K562 (cell line): ENCODE data around the gene SPINK7. TPM values are rescaled to one million over a fixed set of nuclear protein-coding genes. Genes with fewer than 3 reads are reported as not detected.

Experiments
- ATAC-seq: fragments of 200-7000 bp; cut with Tn5 transposase; 3 replicates; pipeline ENCODE4 v1.9.1; 2020; ENCODE audit warnings: moderate library complexity
- BruUV-seq: library from RNA; stranded (reverse); fragments of 400-500 nt; replicated peaks from 2 replicates; lab custom pipeline; 2021; lab: Mats Ljungman, UMichigan
- CTCF ChIA-PET: fragments of 300-600 bp; formaldehyde crosslinking; extraction: SDS; loops from one replicate; lab custom pipeline; 2021; ENCODE audit warnings: low intra/inter-chr PET ratio; lab: Yijun Ruan, JAX
- POLR2A ChIA-PET: fragments of 300-600, 350-650 bp; sonication (Branson Sonifier 250); formaldehyde crosslinking; extraction: SDS; loops from one replicate; lab custom pipeline; 2021; ENCODE audit warnings: antibody characterized with exemption, inconsistent platforms; lab: Yijun Ruan, JAX
- DNase-seq, 4 experiments: peaks; one replicate each; pipeline versions ENCODE4 v3.0.0 to v3.0.0-alpha.2; 2011 to 2018; ENCODE audit warnings: low spot score in 3 of 4, mixed read lengths in 3 of 4; ENCODE audit errors: extremely low read depth in 1 of 4
- FAIRE-seq: peaks from 2 replicates; lab custom pipeline; 2011; peaks lifted over from hg19 to GRCh38; lab: Jason Lieb, UNC
- H2AFZ ChIP-seq: 2 replicates; pipeline ENCODE4 v1.6.0; 2011; ENCODE audit warnings: low read depth, low read length, control low read depth, inconsistent platforms
- H3K27ac ChIP-seq: fragments of 200-600 bp; 3 replicates; pipeline ENCODE4 v1.8.0; 2011; ENCODE audit warnings: low read depth, mild to moderate bottlenecking, control low read depth, inconsistent platforms, low read length, moderate library complexity, mixed read lengths; ENCODE audit errors: extremely low read depth
- H3K27me3 ChIP-seq, 2 experiments: fragments of 300-600 bp in 1 of 2; 2 replicates in 1 of 2; 3 replicates in 1 of 2; pipeline versions ENCODE4 v1.6.0 to v1.8.0; 2011; ENCODE audit warnings: inconsistent platforms in 2 of 2, low read length in 2 of 2, mild to moderate bottlenecking in 1 of 2, mixed read lengths in 1 of 2, moderate library complexity in 1 of 2; ENCODE audit not compliant: control insufficient read depth in 2 of 2, insufficient read depth in 2 of 2
- H3K36me3 ChIP-seq: fragments of 300-600 bp; 3 replicates; pipeline ENCODE4 v1.8.0; 2011; ENCODE audit warnings: mild to moderate bottlenecking, low read length, inconsistent platforms; ENCODE audit not compliant: control insufficient read depth, insufficient read depth
- H3K4me1 ChIP-seq, 2 experiments: fragments of 200-600 bp in 1 of 2; replicated peaks in 1 of 2; 2 replicates in 1 of 2; 3 replicates in 1 of 2; pipeline versions ENCODE4 v1.5.1 to v1.8.0; 2011; ENCODE audit warnings: inconsistent platforms in 2 of 2, low read length in 2 of 2, mild to moderate bottlenecking in 1 of 2, mixed read lengths in 1 of 2, moderate library complexity in 1 of 2; ENCODE audit not compliant: control insufficient read depth in 2 of 2, insufficient read depth in 2 of 2
- H3K4me2 ChIP-seq: 2 replicates; pipeline ENCODE4 v1.6.1; 2011; ENCODE audit warnings: low read length, control low read depth, inconsistent platforms, mixed read lengths; ENCODE audit not compliant: insufficient read depth
- H3K4me3 ChIP-seq: fragments of 200-600 bp; sonication (generic), shearing (Covaris generic); 2 replicates; pipeline ENCODE4 v1.5.1; 2016; ENCODE audit warnings: control low read depth, inconsistent platforms
- H3K79me2 ChIP-seq: fragments of 200-600 bp; 3 replicates; pipeline ENCODE4 v1.8.0; 2011; ENCODE audit warnings: low read length, inconsistent platforms; ENCODE audit not compliant: control insufficient read depth, insufficient read depth
- H3K9ac ChIP-seq, 2 experiments: 2 replicates each; pipeline versions ENCODE4 v1.6.0 to v1.6.1; 2011; ENCODE audit warnings: low read depth in 2 of 2, low read length in 2 of 2, control low read depth in 1 of 2, inconsistent platforms in 1 of 2, mild to moderate bottlenecking in 1 of 2, mixed read lengths in 1 of 2; ENCODE audit not compliant: insufficient read depth in 1 of 2
- H3K9me1 ChIP-seq: one replicate; pipeline ENCODE4 v1.6.0; 2011; ENCODE audit warnings: inconsistent platforms, mild to moderate bottlenecking, low read length, moderate library complexity; ENCODE audit not compliant: control insufficient read depth, insufficient read depth
- H3K9me3 ChIP-seq: replicated peaks from 2 replicates; pipeline ENCODE4 v1.5.1; 2011; ENCODE audit warnings: low read depth, low read length, inconsistent platforms; ENCODE audit not compliant: control insufficient read depth, insufficient read depth
- H4K20me1 ChIP-seq: replicated peaks from 2 replicates; pipeline ENCODE4 v1.6.1; 2011; ENCODE audit warnings: low read length, inconsistent platforms, mixed read lengths; ENCODE audit not compliant: control insufficient read depth, insufficient read depth
- ARNT ChIP-seq, 2 experiments: fragments of 450-650 bp; IDR thresholded peaks; 2 replicates each; pipeline ENCODE4 v1.6.1; 2016; ENCODE audit warnings: mild to moderate bottlenecking in 1 of 2
- CBX5 ChIP-seq: IDR thresholded peaks from 2 replicates; pipeline ENCODE4 v1.6.1; 2014; ENCODE audit warnings: low read depth, borderline replicate concordance
- ETV5 ChIP-seq: sonication (generic); formaldehyde crosslinking; IDR thresholded peaks from 2 replicates; pipeline ENCODE4 v1.4.0; 2020; ENCODE audit warnings: low read depth, mild to moderate bottlenecking, missing genetic modification reagents
- FOXM1 ChIP-seq, 2 experiments: fragments of 450-650 bp in 1 of 2; sonication (generic) in 1 of 2; formaldehyde crosslinking in 1 of 2; IDR thresholded peaks; 2 replicates each; pipeline versions ENCODE4 v1.6.1 to v1.9.0; 2017 to 2022; ENCODE audit warnings: low read depth in 2 of 2, mild to moderate bottlenecking in 2 of 2, missing genetic modification reagents in 1 of 2, moderate library complexity in 1 of 2
- MTF1 ChIP-seq: fragments of 250-450 bp; sonication (Bioruptor Pico); IDR thresholded peaks from 2 replicates; pipeline ENCODE4 v1.9.0; 2021; ENCODE audit warnings: moderate library complexity, mild to moderate bottlenecking, inconsistent platforms, borderline replicate concordance
- RAD21 ChIP-seq, 2 experiments: fragments of 250-450 bp in 1 of 2; fragments of 450-650 bp in 1 of 2; sonication (Bioruptor Pico) in 1 of 2; formaldehyde crosslinking in 1 of 2; IDR thresholded peaks in 1 of 2; conservative IDR thresholded peaks in 1 of 2; 2 replicates each; pipeline versions ENCODE4 v1.4.0 to v1.8.0; 2020 to 2022; ENCODE audit warnings: mild to moderate bottlenecking in 2 of 2, moderate library complexity in 1 of 2
- RNF219 ChIP-seq: fragments of 250-450 bp; sonication (Bioruptor Pico); IDR thresholded peaks from 2 replicates; pipeline ENCODE4 v1.5.0; 2022; ENCODE audit warnings: mild to moderate bottlenecking
- SMARCE1 ChIP-seq: fragments of 450-650 bp; IDR thresholded peaks from 2 replicates; pipeline ENCODE4 v1.7.1; 2016; ENCODE audit warnings: mild to moderate bottlenecking
- TAF1 ChIP-seq: IDR thresholded peaks from 2 replicates; pipeline ENCODE4 v1.6.1; 2011; ENCODE audit warnings: mild to moderate bottlenecking, low read length, moderate library complexity; ENCODE audit not compliant: insufficient read depth, control insufficient read depth, severe bottlenecking; ENCODE audit errors: extremely low read depth
- ZNF12 ChIP-seq: sonication (generic); formaldehyde crosslinking; IDR thresholded peaks from 2 replicates; pipeline ENCODE4 v1.4.0; 2020; ENCODE audit warnings: mild to moderate bottlenecking, missing genetic modification reagents
- ZNF165 ChIP-seq: fragments of 250-450 bp; sonication (Bioruptor Pico); IDR thresholded peaks from 2 replicates; pipeline ENCODE4 v1.4.0; 2020; ENCODE audit warnings: borderline replicate concordance
- ZNF175 ChIP-seq: fragments of 200-800 bp; sonication (Bioruptor generic); IDR thresholded peaks from 2 replicates; pipeline ENCODE4 v1.6.1; 2016; ENCODE audit warnings: low read depth, mild to moderate bottlenecking, missing genetic modification characterization, missing compliant biosample characterization
- WGBS: fragments of 100-300 bp; shearing (Covaris generic); methylation state at CpG from one replicate; pipeline ENCODE4 v1.1.6; 2016; ENCODE audit warnings: low coverage, mixed read lengths; ENCODE audit not compliant: insufficient coverage; ENCODE audit errors: missing lambda C conversion rate; 5-methylcytosine and 5-hydroxymethylcytosine counted together
- in situ Hi-C: fragments of 300-500 bp; cut with MboI; formaldehyde crosslinking; loops from 4 replicates; pipeline ENCODE4 v1.15.0; 2018; ENCODE audit warnings: inconsistent platforms, mixed read lengths
- intact Hi-C: fragments of 100-400 bp; cut with micrococcal nuclease; formaldehyde crosslinking; loops from 2 replicates; pipeline ENCODE4 v1.14.2; 2022
- polyA plus RNA-seq, 8 experiments: library from polyadenylated mRNA; depleted of rRNA in 4 of 8; stranded (reverse) in 5 of 8; unstranded in 3 of 8; fragments of >200 nt; fragmentation: Nextera tagmentation in 2 of 8; fragmentation: Illumina TruSeq in 1 of 8; extraction: Ambion mirVana in 2 of 8; extraction: Trizol in 1 of 8; gene quantifications; 2 replicates each; pipeline versions ENCODE4 v1.2.1 to v1.2.3, GENCODE V29; 2011 to 2014; ENCODE audit warnings: inconsistent platforms in 1 of 8, missing spikeins in 1 of 8
- total RNA-seq, 7 experiments: library from RNA; depleted of rRNA in 6 of 7; stranded (reverse); fragments of >200 nt in 6 of 7; fragmentation: Illumina TruSeq in 2 of 7; extraction: Trizol in 2 of 7; gene quantifications; 2 replicates each; pipeline versions ENCODE4 v1.2.1 to v1.2.3, GENCODE V29; 2011 to 2021; ENCODE audit warnings: low replicate concordance in 1 of 7
- TF ChIP-seq, protein P1 (sequence below), 3 experiments: IDR thresholded peaks in 2 of 3; conservative IDR thresholded peaks in 1 of 3; 2 replicates each; pipeline ENCODE4 v1.5.1; 2011 to 2012; ENCODE audit warnings: low read length in 3 of 3, mild to moderate bottlenecking in 3 of 3, control low read depth in 2 of 3, improper control_type of control experiment in 1 of 3, inconsistent platforms in 1 of 3, low read depth in 1 of 3, mixed read lengths in 1 of 3, moderate library complexity in 1 of 3; ENCODE audit not compliant: insufficient read depth in 2 of 3
- TF ChIP-seq, protein P2 (sequence below): sonication (generic); IDR thresholded peaks from 2 replicates; pipeline ENCODE4 v1.6.1; 2016

SPINK7 gene
- total and polyA plus RNA-seq, 9 of the 15 experiments (the other 6 are each of a cell fraction or from before 2014, with no cell fraction given), result not detected

- Histone ChIP-seq H3K4me1 (no peaks in the 10 kb centered on the region), H3K79me2 (no peaks in the 10 kb centered on the region), H4K20me1 (no peaks in the 10 kb centered on the region), H3K4me2 (no peak overlapping the region), H3K9ac (no peak overlapping the region), H3K27ac (no peak overlapping the region), H3K4me3 (no peak overlapping the region), H2AFZ (no peak overlapping the region), H3K9me3 (no peaks in the 10 kb centered on the region), H3K9me1 (no peaks in the 10 kb centered on the region), H3K27me3 (no peaks in the 10 kb centered on the region), H3K36me3 (no peaks in the 10 kb centered on the region)
- ChIA-PET CTCF (interaction anchor here (0.6 kb wide), 1 partner anchor 441 kb away, joined by 3 read pairs; no protein-coding TSS in a partner anchor), POLR2A (interaction anchor here (0.6 kb wide), 1 partner anchor 386 kb away, joined by 3 read pairs; no protein-coding TSS in a partner anchor)
- FAIRE-seq (no peak), ATAC-seq (peak; percentile 69), DNase-seq (peak in 1 of 4 experiments; percentile 9)
- BruUV-seq, result no TSS peak
- in situ Hi-C loops, result no loop called here
- 0% methylated on average over 6 of the region's 6 CpGs for WGBS
- intact Hi-C loops, result loop anchor here (2.0 to 10.0 kb wide), 2 partner anchors 84 to 444 kb away; no protein-coding TSS in a partner anchor
- no peak for TF ChIP-seq SMARCE1
- no peak for TF ChIP-seq ZNF175 (CRISPR knock-in tag)
- peak; percentile 16 to 75; a peak in 3 of 4 replicates for TF ChIP-seq RAD21 (CRISPR knock-in tag; conservative IDR thresholded peaks at IDR 0.05 in 1 of 2, IDR thresholded peaks at IDR 0.05 in 1 of 2)
- no peak for TF ChIP-seq ARNT (IDR thresholded peaks at IDR 0.05)
- TF ChIP-seq, protein P1, sequence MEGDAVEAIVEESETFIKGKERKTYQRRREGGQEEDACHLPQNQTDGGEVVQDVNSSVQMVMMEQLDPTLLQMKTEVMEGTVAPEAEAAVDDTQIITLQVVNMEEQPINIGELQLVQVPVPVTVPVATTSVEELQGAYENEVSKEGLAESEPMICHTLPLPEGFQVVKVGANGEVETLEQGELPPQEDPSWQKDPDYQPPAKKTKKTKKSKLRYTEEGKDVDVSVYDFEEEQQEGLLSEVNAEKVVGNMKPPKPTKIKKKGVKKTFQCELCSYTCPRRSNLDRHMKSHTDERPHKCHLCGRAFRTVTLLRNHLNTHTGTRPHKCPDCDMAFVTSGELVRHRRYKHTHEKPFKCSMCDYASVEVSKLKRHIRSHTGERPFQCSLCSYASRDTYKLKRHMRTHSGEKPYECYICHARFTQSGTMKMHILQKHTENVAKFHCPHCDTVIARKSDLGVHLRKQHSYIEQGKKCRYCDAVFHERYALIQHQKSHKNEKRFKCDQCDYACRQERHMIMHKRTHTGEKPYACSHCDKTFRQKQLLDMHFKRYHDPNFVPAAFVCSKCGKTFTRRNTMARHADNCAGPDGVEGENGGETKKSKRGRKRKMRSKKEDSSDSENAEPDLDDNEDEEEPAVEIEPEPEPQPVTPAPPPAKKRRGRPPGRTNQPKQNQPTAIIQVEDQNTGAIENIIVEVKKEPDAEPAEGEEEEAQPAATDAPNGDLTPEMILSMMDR (IDR thresholded peaks at IDR 0.05 in 2 of 3, conservative IDR thresholded peaks at IDR 0.05 in 1 of 3; ENCODE audit: insufficient read depth in 2 of 3, low read depth in 1 of 3, low read length in 3 of 3), result peak; percentile 24 to 51 (median 27); a peak in 3 of 6 replicates
- no peak for TF ChIP-seq TAF1
- no peak for TF ChIP-seq CBX5
- TF ChIP-seq, protein P2, sequence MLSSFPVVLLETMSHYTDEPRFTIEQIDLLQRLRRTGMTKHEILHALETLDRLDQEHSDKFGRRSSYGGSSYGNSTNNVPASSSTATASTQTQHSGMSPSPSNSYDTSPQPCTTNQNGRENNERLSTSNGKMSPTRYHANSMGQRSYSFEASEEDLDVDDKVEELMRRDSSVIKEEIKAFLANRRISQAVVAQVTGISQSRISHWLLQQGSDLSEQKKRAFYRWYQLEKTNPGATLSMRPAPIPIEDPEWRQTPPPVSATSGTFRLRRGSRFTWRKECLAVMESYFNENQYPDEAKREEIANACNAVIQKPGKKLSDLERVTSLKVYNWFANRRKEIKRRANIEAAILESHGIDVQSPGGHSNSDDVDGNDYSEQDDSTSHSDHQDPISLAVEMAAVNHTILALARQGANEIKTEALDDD, result peak; percentile 70
- no peak for TF ChIP-seq ZNF165
- no peak for TF ChIP-seq ZNF12 (CRISPR knock-in tag)
- TF ChIP-seq RNF219 (CRISPR knock-in tag), result no peak
- TF ChIP-seq FOXM1 (IDR thresholded peaks at IDR 0.05; ENCODE audit: low read depth), result no peak
- no peak for TF ChIP-seq FOXM1 (CRISPR knock-in tag; IDR thresholded peaks at IDR 0.05; ENCODE audit: low read depth)
- no peak for TF ChIP-seq ETV5 (CRISPR knock-in tag)
- no peak for TF ChIP-seq MTF1 (CRISPR knock-in tag)
Observed at GRCh38 chr5:148290271-148291195, 21.7 kb upstream of the SPINK7 start.
